Suppressor macrophage treated with lipopolysaccharide for 4 hours (primary cell): ENCODE measurements around the gene FOXP2.

Experiments used
- DNase-seq: peaks from one replicate; pipeline ENCODE4 v3.0.0-alpha.2; 2020

Gene FOXP2

DNA sequence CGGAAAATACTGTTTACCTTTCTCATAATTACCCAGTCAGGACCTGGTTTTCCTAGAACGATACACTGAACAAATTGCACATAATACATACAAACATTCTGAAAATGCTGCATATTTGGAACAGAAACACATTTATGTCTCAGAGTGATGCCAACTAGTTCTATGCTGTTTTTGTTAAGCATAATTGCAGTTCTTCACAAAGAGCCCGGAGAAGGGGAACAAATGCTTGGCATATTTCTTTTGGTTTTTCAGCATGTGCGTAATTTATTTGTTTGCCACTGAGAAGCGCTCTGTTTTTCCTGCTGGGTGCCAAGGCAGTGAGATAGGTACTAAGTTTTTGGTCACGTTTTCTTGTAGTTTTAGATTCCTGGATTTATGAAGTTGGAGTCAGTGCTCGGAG, 326.3 kb downstream of the FOXP2 start:
- DNase-seq: no peak

DNA sequence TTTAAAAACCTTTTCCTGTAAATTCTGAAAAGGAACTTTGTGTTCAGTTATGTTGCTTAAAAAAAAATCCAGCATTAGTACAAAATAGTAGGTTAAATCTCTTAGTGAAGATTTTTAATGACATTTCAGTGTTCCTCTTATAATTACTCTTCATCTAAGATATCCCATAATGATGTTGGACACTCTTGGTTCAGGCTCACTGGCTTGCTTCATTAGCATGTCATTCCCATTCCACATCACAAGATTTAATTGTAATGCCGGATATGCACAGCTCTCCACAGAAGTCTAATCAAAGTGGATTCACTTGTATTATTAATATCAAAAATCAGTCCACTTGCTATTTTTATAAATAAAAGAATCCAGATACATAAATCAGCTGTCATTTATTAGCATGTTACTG, 327.3 kb downstream of the FOXP2 start:
- DNase-seq: no peak
